ENCODE results near the gene ATG13.

DNA sequence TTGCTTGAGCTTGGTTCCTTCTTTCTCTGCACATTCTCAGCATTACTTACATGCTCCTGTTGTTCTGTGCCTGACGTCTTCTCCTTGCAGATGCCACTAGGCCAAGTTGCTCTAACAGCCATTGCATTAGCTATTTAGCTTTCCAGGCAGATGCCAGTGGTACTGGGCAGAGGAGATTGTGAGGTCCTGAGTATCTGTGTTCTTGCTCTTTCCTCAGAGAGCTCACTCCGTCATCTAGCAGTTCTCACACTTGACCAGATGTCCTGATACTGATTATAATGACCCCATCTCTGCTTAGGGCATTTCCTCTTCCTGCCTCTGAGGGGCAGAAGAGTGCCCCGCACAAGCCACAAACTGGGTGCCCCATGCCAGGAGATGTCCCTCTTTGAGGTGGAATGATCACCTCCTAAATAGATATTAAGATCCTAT, 52.4 kb downstream of the ATG13 start:
- TF ChIP-seq, protein P1, sequence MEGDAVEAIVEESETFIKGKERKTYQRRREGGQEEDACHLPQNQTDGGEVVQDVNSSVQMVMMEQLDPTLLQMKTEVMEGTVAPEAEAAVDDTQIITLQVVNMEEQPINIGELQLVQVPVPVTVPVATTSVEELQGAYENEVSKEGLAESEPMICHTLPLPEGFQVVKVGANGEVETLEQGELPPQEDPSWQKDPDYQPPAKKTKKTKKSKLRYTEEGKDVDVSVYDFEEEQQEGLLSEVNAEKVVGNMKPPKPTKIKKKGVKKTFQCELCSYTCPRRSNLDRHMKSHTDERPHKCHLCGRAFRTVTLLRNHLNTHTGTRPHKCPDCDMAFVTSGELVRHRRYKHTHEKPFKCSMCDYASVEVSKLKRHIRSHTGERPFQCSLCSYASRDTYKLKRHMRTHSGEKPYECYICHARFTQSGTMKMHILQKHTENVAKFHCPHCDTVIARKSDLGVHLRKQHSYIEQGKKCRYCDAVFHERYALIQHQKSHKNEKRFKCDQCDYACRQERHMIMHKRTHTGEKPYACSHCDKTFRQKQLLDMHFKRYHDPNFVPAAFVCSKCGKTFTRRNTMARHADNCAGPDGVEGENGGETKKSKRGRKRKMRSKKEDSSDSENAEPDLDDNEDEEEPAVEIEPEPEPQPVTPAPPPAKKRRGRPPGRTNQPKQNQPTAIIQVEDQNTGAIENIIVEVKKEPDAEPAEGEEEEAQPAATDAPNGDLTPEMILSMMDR (IDR thresholded peaks at IDR 0.05; ENCODE audit: poor library complexity, severe bottlenecking): no peak
- TF ChIP-seq TAF1 (IDR thresholded peaks at IDR 0.05; ENCODE audit: low read depth): no peak
- TF ChIP-seq POLR2AphosphoS5 (IDR thresholded peaks at IDR 0.05): no peak
- no peak for TF ChIP-seq SMC3 (conservative IDR thresholded peaks at IDR 0.05; ENCODE audit: poor library complexity)
